ENCODE measurements around the gene EIF3I.

The EIF3I gene

GRCh38 chr1:32197074-32197473, 25.1 kb upstream of the EIF3I start:
- no peak for DNase-seq

GRCh38 chr1:32197837-32198236, 24.4 kb upstream of the EIF3I start:
- DNase-seq, result no peak

GRCh38 chr1:32198237-32199042, 23.8 kb upstream of the EIF3I start:
- DNase-seq, result no peak

- DNase-seq, result no peak
Measured at GRCh38 chr1:32199043-32199716, 23.0 kb upstream of the EIF3I start.

- no peak for DNase-seq
Measured at GRCh38 chr1:32199717-32200072, 22.5 kb upstream of the EIF3I start.

GRCh38 chr1:32200226-32201010, 21.8 kb upstream of the EIF3I start, which contains the start of gene CCDC28B:
TSS of gene CCDC28B (plus strand) at chr1:32200595. CDS start at chr1:32201936, 1,341 bp downstream.
- peak; percentile 82 for DNase-seq

- DNase-seq, result peak; percentile 75
Measured at GRCh38 chr1:32201011-32201855, 21.0 kb upstream of the EIF3I start.

- DNase-seq, result no peak
Measured at GRCh38 chr1:32204943-32205361, 17.3 kb upstream of the EIF3I start.

- DNase-seq, result peak; percentile 88
Measured at GRCh38 chr1:32205401-32206370, 16.5 kb upstream of the EIF3I start, which contains the start of gene IQCC. TSS of gene IQCC (plus strand) at chr1:32205671. CDS start at chr1:32205682, 11 bp downstream.

- no peak for DNase-seq
Measured at GRCh38 chr1:32208469-32208868, 13.7 kb upstream of the EIF3I start.

GRCh38 chr1:32208891-32209328, 13.3 kb upstream of the EIF3I start, which contains the start of gene DCDC2B:
TSS of gene DCDC2B (plus strand) at chr1:32209089. CDS start at chr1:32209094, 5 bp downstream.
- DNase-seq, result no peak

GRCh38 chr1:32215629-32216480, 6.4 kb upstream of the EIF3I start:
- peak; percentile 52 for DNase-seq

- DNase-seq, result no peak
Measured at GRCh38 chr1:32216566-32216965, 5.6 kb upstream of the EIF3I start.

GRCh38 chr1:32219022-32219421, 3.2 kb upstream of the EIF3I start:
- DNase-seq, result no peak

GRCh38 chr1:32220746-32221580, 1.2 kb upstream of the EIF3I start:
- no peak for DNase-seq

- DNase-seq, result no peak
Measured at GRCh38 chr1:32221581-32221979, 627 bp upstream of the EIF3I start.

GRCh38 chr1:32223683-32224082, 1.5 kb downstream of the EIF3I start:
- DNase-seq, result no peak

GRCh38 chr1:32224285-32224684, 2.1 kb downstream of the EIF3I start:
- DNase-seq, result no peak

- DNase-seq, result no peak
Measured at GRCh38 chr1:32228771-32229170, 6.6 kb downstream of the EIF3I start.

Measured in right kidney (tissue), 1 donor.